HG03457 (cell line): ENCODE results near the gene SERTAD1.

ENCODE experiments used
- ATAC-seq: cut with Tn5 transposase; IDR thresholded peaks from one replicate; pipeline ENCODE4 v1.9.1; 2021; ENCODE audit warnings: moderate number of reproducible peaks; ENCODE audit not compliant: unreplicated experiment

SERTAD1 gene

GRCh38 chr19:40380199-40381037 is 45.4 kb downstream of the SERTAD1 start:
- ATAC-seq = no peak

DNA sequence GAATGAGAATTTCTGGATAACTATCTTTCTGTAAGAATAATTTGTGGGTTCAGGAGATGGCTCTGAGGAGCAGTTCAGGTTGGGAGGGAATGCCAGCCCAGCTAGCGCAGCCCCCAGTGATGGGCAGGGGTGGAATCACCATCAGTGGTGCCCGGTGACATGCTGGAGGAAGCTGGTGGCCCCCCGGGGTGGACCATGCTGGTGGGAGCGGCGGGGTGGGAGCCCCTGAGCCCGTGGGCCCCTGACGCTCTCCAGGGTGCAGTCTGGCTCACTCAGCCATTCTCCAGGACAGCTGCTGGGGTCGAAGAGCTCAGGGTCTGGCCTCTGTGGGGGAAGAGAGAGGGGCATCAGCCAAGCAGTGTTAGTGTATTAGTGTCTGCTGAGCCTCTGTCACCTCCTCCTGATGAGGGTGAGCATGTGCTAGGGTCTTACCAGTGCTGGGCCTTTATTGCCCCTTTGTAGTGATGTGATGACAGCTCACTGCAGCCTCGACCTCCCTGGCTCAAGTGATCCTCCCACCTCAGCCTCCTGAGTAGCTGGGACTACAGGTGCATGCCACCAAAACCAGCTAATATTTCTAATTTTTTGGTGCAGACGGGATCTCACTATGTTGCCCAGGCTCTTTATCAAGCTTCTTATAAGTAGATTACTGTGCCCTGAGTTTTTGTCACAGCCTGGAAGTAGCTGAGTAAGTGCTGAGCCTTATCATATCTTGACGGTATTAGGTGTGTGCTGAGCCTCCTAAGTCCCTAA is 46.2 kb downstream of the SERTAD1 start:
- no peak for ATAC-seq

- ATAC-seq = no peak
Measured at GRCh38 chr19:40378509-40378908, 47.3 kb downstream of the SERTAD1 start.

- ATAC-seq = no peak
Measured at GRCh38 chr19:40377876-40378385, 47.9 kb downstream of the SERTAD1 start.

GRCh38 chr19:40376286-40376862 is 49.4 kb downstream of the SERTAD1 start:
- ATAC-seq = no peak

GRCh38 chr19:40374084-40374483 is 51.7 kb downstream of the SERTAD1 start:
- no peak for ATAC-seq

DNA sequence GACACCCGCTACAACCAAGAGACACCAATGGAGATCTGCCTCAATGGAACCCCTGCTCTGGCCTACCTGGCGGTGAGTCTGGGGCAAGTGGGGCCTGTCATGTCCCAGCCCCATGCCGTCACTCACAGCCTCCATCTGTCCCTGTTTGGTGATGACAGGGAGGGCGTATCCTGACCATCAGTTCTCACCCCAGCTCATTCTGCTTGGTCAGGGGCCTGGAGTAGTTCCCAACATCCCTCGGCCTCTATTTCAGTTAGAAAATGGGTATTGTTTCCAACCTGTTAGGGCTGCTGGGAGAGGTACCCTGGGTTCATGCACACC is 54.0 kb downstream of the SERTAD1 start:
- ATAC-seq = no peak
